Smooth muscle cell of trachea (primary cell): ENCODE results near the gene ZNF771. TPM values are rescaled to one million over a fixed set of nuclear protein-coding genes. Genes with fewer than 3 reads are reported as not detected.

Experiments used
- total RNA-seq: library from RNA; depleted of rRNA; stranded (reverse); fragments of >200 nt; gene quantifications from 2 replicates; pipeline ENCODE4 v1.2.1, GENCODE V29; 2014

The ZNF771 gene
- total RNA-seq: 15.6 and 20.5 TPM in 2 replicates

DNA sequence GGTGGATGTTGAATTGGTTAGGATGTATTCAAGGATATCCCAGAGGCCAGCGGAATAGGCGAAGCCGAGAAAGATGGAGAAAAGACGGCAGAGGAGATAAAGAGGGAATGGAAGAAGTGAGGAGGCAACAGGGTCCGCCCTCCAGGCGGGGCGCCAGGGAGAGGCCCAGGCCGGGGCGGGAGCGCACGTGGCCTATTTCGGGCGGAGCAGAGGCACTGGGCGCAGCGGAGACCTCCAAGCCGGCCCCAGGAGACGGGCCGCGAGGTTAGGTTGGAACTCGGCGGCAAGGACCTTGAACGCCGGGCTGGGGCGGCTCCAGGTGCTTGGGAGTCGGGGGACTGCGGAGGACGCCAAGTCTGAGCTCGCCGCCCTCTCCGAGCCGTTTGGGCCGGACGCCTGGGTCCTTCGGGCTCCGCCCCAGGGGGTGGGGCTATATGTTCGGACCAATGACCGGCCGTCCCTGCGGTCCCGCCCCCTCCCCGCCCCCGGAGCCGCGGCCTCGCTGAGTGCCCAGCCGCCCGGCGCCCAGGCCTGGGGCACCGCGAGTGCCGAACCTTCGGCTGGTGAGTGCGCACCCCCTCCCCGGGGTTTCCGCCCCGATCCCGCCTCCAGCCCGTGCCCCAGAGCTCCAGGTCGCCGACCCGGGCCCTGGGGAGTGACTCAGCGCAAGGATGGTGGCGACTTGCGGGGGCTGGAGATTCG is at the start of gene ZNF771:
TSS of gene ZNF771 (plus strand) at position 505 of the 702 bp plus-strand sequence. CDS start 448 bp downstream, outside the sequence.

GRCh38 chr16:30370456-30371247 is 36.8 kb upstream of the ZNF771 start, which contains the start of gene TBC1D10B:
TBC1D10B (minus strand) TSS chr16:30370494; CDS start chr16:30370183, 311 bp downstream.

GRCh38 chr16:30374538-30374937 is 32.9 kb upstream of the ZNF771 start, which contains the start of gene MYL11:
MYL11 (plus strand) TSS chr16:30374802; CDS start chr16:30374858, 56 bp downstream.

GRCh38 chr16:30382111-30382881 is 25.1 kb upstream of the ZNF771 start, which contains the start of gene SEPTIN1:
SEPTIN1 (minus strand) TSS chr16:30382561; CDS start chr16:30382542, 19 bp downstream.

GRCh38 chr16:30395155-30395991 is 12.0 kb upstream of the ZNF771 start, which contains the start of gene ZNF48:
ZNF48 (plus strand) TSS chr16:30395420; CDS start chr16:30395795, 375 bp downstream.

GRCh38 chr16:30429678-30430427 is 22.4 kb downstream of the ZNF771 start, which contains the start of gene DCTPP1:
DCTPP1 (minus strand) TSS chr16:30430030; CDS start chr16:30429980, 50 bp downstream.

GRCh38 chr16:30445408-30446202 is 38.2 kb downstream of the ZNF771 start, which contains the start of gene SEPHS2:
SEPHS2 (minus strand) TSS chr16:30445874; CDS start chr16:30445727, 147 bp downstream.

Other genes starting within 250 kb of the ZNF771 start
- gene CORO1A, start 224.0 kb upstream of the ZNF771 start, total RNA-seq: 0.50 and 2.6 TPM in 2 replicates
- 14.9 and 139 TPM in 2 replicates for gene BOLA2B, start 213.9 kb upstream of the ZNF771 start, total RNA-seq
- 35.9 and 55.4 TPM in 2 replicates for gene SLX1A, start 213.7 kb upstream of the ZNF771 start, total RNA-seq
- 5.2 and 8.6 TPM in 2 replicates for gene SULT1A3, start 208.4 kb upstream of the ZNF771 start, total RNA-seq
- 0.15 and 2.0 TPM in 2 replicates for gene NPIPB13, start 159.1 kb upstream of the ZNF771 start, total RNA-seq
- gene CD2BP2, start 52.3 kb upstream of the ZNF771 start, total RNA-seq: 39.0 and 42.6 TPM in 2 replicates
- gene TBC1D10B, start 37.1 kb upstream of the ZNF771 start, total RNA-seq: 41.5 and 49.0 TPM in 2 replicates
- gene MYL11, start 32.8 kb upstream of the ZNF771 start, total RNA-seq: not detected in 2 replicates
- gene SEPTIN1, start 25.0 kb upstream of the ZNF771 start, total RNA-seq: 0.50 TPM in 1 of 2 replicates, not detected in the other
- 5.4 and 8.3 TPM in 2 replicates for gene ZNF48, start 12.2 kb upstream of the ZNF771 start, total RNA-seq
- 7.9 and 16.9 TPM in 2 replicates for gene DCTPP1, start 22.4 kb downstream of the ZNF771 start, total RNA-seq
- 14.0 and 14.7 TPM in 2 replicates for gene SEPHS2, start 38.3 kb downstream of the ZNF771 start, total RNA-seq
- gene ITGAL, start 65.1 kb downstream of the ZNF771 start, total RNA-seq: under 0.01 TPM in 1 of 2 replicates, not detected in the other
- 14.3 and 27.5 TPM in 2 replicates for gene ZNF768, start 119.0 kb downstream of the ZNF771 start, total RNA-seq
- gene ZNF747, start 127.3 kb downstream of the ZNF771 start, total RNA-seq: 9.9 and 19.4 TPM in 2 replicates
- 6.3 and 6.5 TPM in 2 replicates for gene ZNF764, start 150.8 kb downstream of the ZNF771 start, total RNA-seq
- 13.2 and 13.6 TPM in 2 replicates for gene ZNF688, start 164.1 kb downstream of the ZNF771 start, total RNA-seq
- gene ZNF785, start 178.1 kb downstream of the ZNF771 start, total RNA-seq: 6.4 and 8.3 TPM in 2 replicates
- gene ZNF689, start 202.8 kb downstream of the ZNF771 start, total RNA-seq: 5.4 and 7.1 TPM in 2 replicates
- gene PRR14, start 243.4 kb downstream of the ZNF771 start, total RNA-seq: 4.8 and 8.8 TPM in 2 replicates